Spleen (tissue), 7 donors: Measurements from ENCODE around the gene PHACTR2.

ENCODE experiments used
- CTCF ChIP-seq, 11 experiments: fragments of 200-600 bp in 7 of 11; fragments of 450-650 bp in 4 of 11; sonication (generic) in 4 of 11; IDR thresholded peaks in 8 of 11; conservative IDR thresholded peaks in 3 of 11; 1 replicate in 7 of 11; 2 replicates in 4 of 11; pipeline versions ENCODE4 v1.4.0 to v1.8.0; 2016 to 2021; ENCODE audit warnings: antibody characterized with exemption in 11 of 11, inconsistent platforms in 4 of 11, mild to moderate bottlenecking in 1 of 11
- POLR2A ChIP-seq, 3 donors: fragments of 450-650 bp; IDR thresholded peaks; one replicate each; pipeline ENCODE4 v1.5.1; 2017; ENCODE audit warnings: antibody characterized with exemption in 3 of 3, mild to moderate bottlenecking in 1 of 3
- donor health status: DM: no; HTN: no; CAD: no; lungs with moderate emphysema.
- donor health status: DM: no; HTN: no; CAD: no.
- donor health status: DM: no; HTN: no; CAD: no.

- TF ChIP-seq POLR2A (IDR thresholded peaks at IDR 0.05), result no peak
- TF ChIP-seq CTCF (IDR thresholded peaks at IDR 0.05 in 8 of 11, conservative IDR thresholded peaks at IDR 0.05 in 3 of 11), result no peak
Measured at GRCh38 chr6:143747347-143747842, 69.6 kb downstream of the PHACTR2 start.
